M059J (cell line): ENCODE data around the gene COPG2. TPM values are rescaled to one million over a fixed set of nuclear protein-coding genes. Genes with fewer than 3 reads are reported as not detected.

Experiments
- DNase-seq: peaks from one replicate; pipeline ENCODE4 v3.0.0-alpha.2; 2012; ENCODE audit warnings: low read depth
- total RNA-seq: library from RNA; depleted of rRNA; stranded (reverse); fragments of >200 nt; shearing (Covaris generic); gene quantifications from 2 replicates; pipeline ENCODE4 v1.2.3, GENCODE V29; 2014

The COPG2 gene
- total RNA-seq, 1 experiment from 2014 or later, result 50.1 TPM

DNA sequence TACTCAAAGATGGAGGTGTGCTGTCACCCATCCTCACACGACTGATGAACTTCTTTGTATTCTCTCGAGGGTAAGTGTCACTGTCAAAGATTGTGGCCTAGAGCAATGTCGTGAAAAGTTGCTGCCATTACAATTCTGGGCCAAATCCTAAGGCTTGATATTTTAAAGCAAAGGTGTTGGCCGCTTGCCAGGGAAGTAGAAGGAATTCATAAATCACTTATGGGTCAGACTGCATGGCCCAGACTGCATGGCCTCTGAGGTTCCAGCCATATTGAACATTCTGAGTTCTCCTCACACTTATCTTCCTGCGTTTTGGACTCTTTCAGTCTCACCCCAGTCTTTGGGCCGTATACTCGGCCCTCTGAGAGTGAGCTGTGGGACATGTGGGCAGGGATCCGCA, 168.1 kb downstream of the COPG2 start:
- DNase-seq, result no peak

DNA sequence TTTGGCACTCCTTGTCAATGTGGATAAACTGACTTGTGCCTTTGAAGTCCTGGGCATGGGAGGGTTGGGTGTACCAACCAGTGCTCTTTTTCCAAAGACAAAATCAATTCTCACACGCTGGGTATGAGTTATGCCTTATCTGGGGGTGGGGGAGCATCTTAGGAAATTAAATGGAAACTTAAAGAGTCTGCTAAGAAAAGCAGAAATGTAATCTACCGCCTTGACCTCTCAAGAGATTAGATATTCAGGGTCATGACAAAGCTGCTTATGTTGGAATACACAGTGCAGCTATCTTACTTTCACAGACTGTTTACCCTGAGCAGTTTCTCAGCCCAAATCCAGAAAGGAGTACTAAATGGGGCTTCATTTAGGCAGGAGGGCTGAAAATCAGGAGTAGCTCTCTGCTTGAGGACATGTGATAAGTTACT, 174.1 kb downstream of the COPG2 start:
- DNase-seq, result no peak

DNA sequence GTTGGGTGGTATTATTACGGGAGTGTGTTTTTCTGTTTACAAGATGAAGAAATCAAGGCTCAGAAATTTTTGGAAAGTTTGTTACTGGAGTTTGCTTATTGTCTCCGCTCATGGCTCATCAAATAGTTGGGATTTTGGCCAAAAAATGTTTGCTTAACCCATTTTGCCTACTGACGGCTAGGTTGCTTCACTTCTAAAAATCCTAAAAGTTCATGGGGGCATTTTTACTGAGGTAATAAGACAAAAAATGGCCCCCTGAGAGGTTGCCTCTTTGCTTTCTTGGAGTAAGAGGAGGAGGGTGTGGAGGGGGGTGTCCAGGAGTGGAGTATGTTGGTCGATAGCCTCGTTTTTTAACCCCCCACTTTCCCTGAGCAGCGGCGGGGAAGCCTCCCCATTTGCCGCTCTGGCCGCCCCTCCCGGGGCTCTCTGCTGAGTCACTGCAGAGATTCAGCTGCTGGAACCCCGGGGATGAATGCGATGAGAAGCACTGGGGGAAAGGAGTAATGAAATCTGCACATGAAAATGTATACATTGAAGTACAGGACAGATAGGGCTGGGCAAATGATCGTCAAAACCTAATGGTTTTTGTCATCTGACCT, 175.2 kb downstream of the COPG2 start:
- DNase-seq, result peak; percentile 63

DNA sequence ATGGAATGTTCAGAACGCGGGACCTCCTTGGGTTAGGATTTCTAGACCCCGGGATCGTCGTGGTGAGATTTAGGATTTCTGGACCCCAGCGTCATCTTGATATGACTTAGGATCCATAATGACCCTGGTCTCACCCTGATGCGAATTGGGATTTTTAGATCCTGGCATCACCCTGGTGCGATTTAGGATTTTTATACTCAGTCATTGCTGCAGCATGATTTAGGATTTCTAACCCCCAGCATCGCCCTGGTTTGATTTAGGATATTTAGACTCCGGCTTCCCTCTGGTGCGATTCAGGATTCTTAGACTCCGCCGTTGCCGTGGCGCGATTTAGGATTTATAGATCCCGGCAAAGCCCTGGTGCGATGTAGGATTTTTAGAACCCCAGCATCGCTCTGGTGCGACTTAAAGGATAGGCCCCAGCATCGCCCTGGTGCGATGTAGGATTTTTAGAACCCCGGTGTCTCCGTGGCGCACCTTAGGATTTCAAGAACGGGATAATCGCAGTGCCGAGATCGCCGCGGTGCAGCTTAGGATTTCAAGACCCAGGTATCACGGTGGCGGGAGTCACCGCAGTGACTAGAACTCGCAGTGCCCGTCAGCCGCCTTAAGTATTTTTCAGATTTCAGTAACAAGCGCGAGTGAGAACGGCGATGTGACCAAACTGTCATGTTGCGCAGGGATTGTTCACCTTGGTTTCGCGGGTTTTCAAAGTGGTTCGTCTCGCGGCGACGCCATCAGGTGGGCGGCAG, 175.8 kb downstream of the COPG2 start:
- DNase-seq, result peak; percentile 58

DNA sequence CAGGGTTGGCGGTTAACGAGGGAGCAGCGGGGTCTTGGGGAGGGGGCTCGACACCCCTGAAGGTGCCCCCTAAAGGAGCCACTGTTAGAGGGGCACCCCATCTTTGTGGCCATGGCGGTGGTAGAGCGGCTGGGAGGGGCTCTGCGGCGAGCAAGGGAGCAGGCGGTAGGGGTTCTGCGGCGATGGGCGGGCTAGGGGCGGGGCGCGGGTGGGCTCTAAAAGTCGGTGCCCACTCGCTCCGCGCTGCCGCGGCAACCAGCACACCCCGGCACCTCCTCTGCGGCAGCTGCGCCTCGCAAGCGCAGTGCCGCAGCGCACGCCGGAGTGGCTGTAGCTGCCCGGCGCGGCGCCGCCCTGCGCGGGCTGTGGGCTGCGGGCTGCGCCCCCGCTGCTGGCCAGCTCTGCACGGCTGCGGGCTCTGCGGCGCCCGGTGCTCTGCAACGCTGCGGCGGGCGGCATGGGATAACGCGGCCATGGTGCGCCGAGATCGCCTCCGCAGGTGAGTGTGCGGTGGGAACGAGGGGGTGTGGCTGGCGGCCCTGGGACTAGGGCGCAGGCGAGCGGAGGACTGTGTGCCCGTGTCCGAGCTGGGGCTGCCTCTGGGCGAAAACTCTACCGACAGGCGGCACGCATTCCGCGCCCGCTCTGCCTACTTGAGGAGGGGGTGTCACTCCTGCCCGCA, 176.6 kb downstream of the COPG2 start, which contains the start of gene MEST:
TSS of gene MEST (plus strand) at position 245 of the 682 bp plus-strand sequence. CDS start at position 474, 229 bp downstream.
- peak; percentile 51 for DNase-seq

DNA sequence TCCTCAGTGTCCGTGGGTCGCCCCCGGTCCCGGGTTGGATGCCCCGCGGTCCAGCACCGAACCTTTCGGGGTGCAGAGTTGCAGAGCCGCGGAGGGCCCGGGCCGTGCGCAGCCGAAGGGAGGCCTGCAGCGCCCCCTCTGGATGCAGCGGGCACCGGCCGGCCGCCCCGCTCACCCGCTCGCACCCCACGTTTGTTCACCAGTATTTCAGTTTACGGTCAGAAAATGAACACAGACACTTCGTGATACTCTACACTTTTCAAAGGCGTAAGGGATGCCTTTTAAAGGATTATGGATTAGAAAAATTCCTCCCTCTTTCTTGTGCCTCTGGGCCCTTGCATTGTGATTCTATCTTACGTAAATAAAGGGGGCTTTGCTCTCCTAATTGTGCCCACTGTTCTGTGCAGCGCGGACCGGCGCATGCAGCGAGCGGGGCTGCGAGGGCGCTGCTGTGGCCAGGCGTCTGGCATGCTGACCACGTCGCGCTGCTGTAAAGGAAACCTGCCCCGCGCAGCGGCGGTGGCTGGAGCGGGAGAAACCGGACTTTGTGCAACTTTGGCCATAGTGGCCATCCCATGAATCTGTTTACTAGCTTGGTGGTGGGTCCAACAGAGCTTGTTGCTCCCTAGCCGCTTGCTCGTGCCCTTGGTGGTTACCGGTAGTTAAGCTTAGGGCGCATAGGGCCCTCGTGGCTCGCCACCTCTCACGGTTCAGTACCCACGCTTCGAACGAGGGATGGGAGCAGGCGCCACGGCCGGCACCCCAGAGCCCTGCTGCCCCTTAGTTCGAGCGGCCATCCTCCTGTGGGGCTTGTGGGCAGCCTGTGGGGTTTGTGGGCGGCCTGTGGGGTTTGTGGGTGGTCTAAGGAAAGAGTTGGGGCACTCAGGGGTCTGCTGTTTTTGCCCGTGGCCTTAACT, 177.4 kb downstream of the COPG2 start:
- peak; percentile 63 for DNase-seq

DNA sequence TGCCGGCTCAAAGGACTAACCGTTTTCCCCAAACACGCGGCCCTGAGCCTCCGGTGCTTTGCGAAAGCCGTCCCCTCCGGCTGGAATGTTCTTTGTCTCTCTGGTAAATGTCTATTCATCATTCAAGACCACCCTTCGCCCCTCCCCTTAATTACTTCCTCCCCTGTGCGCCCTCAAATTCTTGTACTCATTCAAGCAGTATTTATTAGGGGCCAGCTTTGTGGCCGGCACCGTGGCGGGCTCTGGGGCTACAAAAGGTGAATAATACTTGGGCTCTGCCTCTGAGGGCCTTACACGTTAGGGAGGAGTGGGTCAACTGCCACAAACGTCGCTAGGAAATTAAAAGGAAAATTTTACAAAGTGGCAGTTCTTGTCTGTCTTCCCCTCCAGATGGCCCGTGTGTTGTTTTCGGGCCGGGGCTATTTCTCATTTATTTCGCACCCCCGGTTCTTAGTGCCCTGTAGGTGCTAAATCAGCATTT, 178.2 kb downstream of the COPG2 start:
- no peak for DNase-seq

DNA sequence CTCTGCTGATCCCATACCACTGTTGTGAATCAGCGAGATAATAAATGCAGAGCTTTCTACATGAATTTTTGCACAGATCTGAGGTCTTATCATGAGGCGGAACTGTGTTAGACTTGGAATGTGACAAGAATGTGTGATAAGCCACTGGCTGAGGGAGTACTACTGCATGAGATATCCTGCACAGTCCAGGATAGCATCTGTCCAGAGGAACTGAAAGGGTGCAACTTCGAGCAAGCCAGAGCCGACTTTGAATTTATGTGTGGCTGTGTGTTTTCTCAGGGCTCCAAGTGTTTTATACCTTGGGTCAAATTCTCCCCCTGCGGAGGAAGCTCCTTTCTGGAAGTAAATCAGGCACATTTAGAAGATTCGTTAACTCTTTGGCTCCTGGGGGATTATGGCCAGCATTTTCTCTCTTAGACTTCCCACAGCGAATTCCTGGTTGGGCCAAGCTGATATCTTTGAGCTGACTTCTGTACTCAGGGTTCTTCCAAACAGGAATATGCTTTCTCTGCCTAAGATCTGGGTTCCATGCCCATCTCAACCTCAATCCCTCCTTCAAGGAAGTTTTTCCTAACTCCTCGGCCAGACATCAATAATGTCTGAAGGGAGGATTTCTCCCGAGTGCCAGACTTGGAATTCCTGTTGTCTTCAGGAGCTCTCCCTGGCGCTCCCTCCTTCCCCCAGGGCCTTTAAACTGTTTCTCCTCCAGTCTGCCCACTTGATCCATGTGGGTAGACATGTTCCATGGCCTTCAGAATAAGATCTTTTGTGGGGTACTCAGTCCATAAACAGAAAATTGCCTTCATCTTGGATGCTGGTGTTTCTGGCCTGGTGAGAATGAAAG, 179.2 kb downstream of the COPG2 start:
- DNase-seq, result peak; percentile 92

DNA sequence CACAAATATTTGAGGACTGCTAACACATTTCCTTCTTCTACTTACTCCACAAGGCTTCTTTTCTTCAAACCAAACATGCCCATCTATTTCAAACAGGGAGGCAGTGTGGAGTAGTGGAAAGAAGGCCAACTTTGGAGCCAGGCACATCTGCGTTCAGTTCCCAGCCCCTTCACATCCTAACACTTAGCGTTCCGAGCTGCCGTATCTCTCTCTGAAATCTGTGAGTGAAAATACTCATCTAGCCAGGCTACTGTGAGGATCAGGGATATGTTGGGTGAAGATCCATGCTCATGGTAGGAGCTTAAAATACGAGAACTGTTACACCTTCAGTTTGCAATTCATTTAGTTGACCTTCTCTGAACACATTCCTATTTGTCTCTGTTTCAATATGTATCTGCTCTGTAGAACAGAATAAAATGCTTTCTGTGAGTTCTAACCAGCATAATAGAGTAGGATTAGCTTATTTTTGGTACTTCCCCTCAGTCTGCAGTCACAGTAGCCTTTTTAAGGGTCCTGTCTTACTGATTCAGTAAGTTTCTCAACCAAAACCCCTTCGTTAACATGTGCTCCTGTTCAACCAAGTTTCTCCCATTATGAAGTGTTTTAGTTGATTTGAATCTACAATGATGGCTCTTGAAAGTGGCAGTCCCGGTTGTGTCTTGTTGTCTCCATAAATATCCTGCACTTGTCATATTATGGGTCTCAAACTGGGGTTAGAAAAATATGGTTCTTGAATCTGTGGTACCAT, 180.0 kb downstream of the COPG2 start:
- DNase-seq, result no peak

DNA sequence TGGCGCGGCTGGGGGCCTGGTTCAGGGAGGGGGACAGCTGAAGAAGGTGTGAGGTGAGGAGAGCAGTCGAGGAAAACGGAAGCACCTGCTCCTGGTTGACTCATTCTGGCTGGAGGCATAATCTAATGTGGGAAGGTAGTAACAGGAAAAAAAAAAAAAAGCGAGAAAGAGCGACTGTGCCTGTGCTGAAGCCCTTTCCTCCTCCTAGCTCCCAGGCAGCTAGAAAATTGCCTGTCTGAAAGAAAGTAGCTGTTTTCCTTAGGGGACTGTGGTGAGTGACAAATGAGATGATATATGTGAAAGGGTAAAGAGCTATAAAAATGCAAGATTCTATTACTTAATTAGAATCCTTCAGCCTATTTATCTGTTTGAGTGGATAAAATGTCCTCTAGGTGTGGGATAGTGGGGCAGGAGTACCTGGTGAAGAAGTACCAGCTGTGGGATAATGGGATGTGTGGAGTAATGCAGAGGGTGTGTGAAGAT, 181.6 kb downstream of the COPG2 start:
- no peak for DNase-seq

DNA sequence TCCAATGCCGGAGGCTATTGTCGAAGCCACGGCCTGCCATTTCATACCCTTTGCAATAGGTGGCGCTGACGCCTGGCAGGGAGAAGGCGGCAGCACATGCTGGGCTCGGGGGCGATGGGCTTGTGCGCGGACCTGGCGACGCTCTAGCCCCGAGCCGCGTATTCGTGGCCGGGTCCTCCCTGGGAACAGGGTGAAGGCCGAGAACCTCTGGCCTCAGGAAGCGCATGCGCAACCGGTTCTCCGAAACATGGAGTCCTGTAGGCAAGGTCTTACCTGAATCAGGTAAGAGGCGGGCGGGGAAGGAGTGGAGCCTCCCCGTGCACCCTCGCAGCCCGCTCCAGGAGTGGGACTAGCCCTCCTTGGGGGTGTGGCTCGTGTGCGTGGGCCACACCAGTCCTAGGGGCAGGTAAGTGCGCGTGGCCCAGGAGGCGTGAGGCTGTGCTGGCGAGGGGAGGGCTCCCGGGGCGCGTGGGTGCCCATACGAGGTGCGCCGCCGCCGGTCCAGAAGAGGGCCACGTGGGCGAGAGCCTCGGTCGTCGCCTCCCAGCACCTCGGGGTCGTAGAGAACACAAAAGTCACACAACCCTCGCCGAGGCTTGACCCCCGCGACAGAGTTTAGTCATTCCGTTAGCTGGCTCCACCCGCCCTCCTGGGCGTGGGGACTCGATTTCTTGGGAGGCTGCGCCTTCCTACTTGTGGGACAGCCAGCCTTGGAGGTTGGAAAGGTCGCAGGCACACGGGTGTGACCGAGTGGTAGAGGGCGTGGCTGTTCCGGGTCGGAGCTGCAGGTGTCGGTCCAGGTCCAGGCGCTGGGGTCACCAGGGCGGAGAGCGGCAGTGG, 182.2 kb downstream of the COPG2 start:
- no peak for DNase-seq

DNA sequence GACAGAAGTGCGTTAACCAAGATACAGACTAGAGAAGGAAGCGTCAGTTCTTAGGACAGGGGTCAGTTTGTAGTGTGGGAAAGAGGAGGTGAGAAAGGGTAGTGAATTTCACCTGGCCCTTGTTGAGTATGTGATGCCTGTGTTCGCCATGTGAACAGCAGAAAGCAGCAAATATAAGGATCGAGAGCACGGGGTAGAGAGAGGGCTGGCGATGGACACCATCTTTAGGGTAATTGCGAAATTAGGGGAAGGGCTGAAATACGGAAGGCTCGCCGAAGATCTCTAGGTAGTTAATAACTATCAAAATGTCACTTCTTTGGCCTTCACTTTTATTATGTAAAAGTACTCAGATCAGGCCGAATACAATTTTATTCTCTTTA, 182.8 kb downstream of the COPG2 start:
- DNase-seq, result no peak

DNA sequence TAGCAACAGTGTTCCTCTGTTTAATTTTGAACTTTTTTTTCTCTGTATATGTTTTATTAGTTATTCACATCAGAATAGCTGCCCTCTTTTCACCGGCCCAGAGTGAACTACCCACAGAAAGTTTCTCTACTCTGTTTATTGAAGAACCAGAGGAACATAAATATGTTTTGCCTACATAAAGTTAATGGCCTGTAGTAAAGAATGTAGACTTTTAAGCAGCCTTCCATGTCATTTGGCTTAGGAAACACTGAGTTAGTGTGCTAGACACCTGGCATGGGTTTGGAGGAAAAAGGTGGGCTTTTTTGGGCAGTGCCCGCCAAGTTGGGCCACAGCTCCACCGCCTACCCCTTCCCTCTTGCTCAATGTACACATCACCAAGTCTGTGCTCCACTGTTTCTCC, 185.5 kb downstream of the COPG2 start:
- no peak for DNase-seq

DNA sequence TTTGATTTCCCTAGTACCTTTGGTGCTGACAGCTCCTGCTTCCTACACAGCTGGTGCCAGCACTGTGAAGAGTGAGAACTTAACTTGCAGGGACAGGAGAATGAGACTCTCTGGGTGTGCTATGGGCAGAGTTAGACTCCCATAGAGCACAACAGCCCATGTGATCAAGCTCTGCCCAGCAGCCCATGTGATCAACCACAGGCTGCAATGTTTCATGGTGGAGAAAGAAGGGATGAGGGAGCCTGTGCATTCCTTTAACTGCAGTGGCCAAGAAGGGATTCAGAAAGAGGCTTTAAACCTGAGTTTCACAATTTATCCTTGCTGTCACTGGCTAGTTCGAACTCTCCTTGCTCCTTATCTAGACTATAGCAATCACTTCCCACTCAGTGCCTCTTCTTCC, 186.7 kb downstream of the COPG2 start:
- peak; percentile 13 for DNase-seq

DNA sequence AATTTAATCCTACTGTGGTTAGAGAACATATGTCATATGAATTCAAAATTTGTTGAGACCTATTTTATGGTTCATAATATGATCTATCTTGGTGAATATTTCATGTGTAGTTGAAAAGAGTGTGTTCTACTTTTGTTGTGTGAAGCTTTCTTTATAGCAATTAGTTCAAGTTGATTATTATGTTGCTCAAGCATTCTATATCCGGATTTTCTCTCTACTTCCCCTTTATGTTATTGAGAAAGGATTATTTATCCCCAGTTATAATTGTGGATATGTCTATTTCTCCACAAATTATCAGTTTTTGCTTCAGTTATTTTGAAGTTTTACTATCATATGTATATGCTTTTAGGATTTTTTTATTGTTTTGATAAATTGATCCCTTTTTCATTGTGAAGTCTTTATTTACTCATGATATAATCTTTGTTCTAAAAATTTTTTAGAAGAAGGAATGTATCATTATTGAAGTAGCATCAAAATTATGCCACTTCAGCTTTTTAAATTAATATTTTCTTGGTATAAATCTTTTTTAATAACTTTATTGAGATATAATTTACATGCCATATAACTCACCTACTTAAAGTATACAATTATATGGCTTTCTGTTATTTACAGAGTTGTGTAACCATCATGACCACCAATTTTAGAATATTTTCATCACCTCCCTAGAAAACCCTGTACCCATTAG, 188.7 kb downstream of the COPG2 start:
- DNase-seq, result no peak

DNA sequence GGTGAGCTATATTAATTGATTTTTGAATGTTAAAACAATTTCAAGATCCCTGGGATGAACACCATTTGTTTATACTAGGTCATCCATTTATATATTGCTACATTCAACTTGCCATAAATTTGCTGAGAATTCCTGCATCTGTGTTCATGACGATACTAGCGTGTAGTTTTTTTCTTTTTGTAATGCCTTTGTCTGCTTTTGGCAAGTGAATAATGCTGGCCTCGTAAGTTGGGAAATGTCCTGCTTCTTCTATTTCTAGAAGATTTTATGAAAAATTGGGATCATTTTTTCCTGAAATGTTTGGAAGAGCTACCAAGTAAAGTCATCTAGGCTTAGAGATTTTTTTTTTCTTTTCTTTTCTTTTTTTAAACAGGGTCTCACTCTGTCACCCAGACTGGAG, 189.6 kb downstream of the COPG2 start:
- no peak for DNase-seq

DNA sequence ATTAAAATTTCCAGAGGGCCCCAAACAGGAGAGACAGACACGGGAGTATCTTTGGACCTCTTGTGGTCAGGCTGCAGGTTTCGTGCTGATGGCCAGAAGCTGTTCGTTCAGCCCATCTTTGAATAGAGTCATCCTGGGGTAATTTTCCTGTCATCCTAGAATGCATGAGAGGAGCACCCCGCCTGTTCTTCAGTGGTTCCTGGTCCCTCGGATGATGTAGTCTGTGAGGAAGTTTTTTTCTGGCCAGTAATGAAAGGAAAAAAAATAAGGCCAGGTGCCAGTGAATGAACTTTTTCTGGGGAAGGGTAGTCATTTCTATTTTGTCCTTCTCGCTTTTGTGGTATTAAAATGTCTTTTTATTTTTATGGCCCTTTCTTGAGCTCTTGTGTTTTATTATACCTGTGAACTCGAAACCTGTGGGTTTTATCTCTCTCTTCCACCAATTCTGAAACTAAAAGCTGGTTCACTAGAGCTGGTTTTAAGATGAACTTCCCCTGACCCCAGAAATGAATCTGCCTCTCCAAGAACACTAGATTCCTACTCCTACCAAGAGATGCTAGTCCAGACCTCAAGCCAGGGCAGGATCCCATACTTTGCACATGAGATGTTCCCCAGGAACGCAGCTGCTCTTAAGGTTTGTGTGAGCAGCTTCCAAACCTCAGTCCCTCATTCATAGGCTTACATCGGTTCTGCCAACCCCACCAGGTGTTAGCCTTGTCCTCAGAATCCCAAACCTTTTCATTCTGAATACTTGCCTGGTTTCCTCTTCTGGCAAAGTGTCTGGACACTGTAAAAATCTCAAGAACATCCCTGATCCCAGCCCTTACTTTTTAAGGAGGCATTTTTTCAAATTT, 192.0 kb downstream of the COPG2 start:
- peak; percentile 10 for DNase-seq
